Right ventricle myocardium inferior (tissue), 1 donor: Measurements from ENCODE around the gene ZRANB1. TPM values are rescaled to one million over a fixed set of nuclear protein-coding genes. Genes with fewer than 3 reads are reported as not detected.

Experiments used
- ATAC-seq: fragments of 200-7000 bp; cut with Tn5 transposase; one replicate; pipeline ENCODE4 v1.9.1; 2020; ENCODE audit warnings: mild to moderate bottlenecking, moderate library complexity
- DNase-seq: peaks from one replicate; pipeline ENCODE4 v3.0.0; 2021; ENCODE audit errors: missing footprints
- intact Hi-C: fragments of 100-400 bp; cut with DNase I; formaldehyde crosslinking; loops from one replicate; pipeline ENCODE4 v1.11.0; 2022
- total RNA-seq: library from RNA; stranded (reverse); fragmentation: NEBNext Ultra II Directional; extraction: Animal tissue kit (Norgen Biotek cat#: 25700); gene quantifications from one replicate; pipeline ENCODE4 v1.2.1, GENCODE V29; 2021
- donor health status: DM: no; HTN: yes; CAD: no; lungs with severe emphysema.

The ZRANB1 gene
- total RNA-seq, 1 donor from 2014 or later: 23.4 TPM

DNA sequence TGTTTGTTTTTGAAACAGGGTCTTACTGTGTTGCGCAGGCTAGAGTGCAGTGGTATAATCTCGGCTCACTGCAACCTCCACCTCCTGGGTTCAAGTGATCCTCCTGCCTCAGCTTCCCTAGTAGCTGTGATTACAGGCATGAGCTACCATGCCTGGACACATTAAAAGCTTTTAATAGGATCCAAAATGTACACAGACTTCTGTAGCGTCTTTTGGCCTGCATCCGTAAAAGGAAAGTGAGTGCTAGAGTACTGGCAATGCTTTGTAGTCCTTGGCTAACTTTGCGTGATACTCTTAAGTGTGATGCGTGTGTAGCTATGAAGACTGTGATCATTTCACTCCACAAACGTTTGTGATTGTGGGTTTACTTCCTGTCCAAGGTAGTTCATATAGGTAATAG is 13.3 kb downstream of the ZRANB1 start:
- DNase-seq (no peak), ATAC-seq (no peak)
- intact Hi-C loops: no loop called here

GRCh38 chr10:124955868-124956267 is 13.9 kb downstream of the ZRANB1 start:
- intact Hi-C loops: no loop called here
- ATAC-seq (no peak), DNase-seq (no peak)

DNA sequence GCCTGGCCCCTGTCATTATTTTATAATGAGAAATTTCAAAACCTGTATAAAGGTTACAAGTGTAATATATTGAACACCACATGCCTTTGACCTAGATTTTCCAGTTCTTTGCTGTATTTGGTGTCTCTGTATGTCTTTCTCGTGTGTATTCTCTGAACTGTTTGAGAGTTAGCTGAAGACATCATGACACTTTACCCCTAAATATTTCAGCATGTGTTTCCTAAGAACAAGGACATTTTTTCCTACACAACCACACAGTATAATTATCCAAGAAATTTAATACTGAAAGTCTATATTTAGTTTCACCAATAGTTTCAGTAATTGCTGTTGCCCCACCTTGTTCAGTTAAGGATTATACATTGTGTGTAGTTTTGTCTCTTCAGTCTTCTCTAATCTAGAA is 14.8 kb downstream of the ZRANB1 start:
- DNase-seq (no peak), ATAC-seq (no peak)
- intact Hi-C loops: no loop called here

- DNase-seq: no peak
- no peak for ATAC-seq
- intact Hi-C loops: no loop called here
Observed at GRCh38 chr10:124957404-124957947, 15.6 kb downstream of the ZRANB1 start.

GRCh38 chr10:124959564-124959963 is 17.6 kb downstream of the ZRANB1 start:
- DNase-seq: no peak
- intact Hi-C loops: no loop called here
- ATAC-seq: no peak

- ATAC-seq (no peak), DNase-seq (no peak)
- intact Hi-C loops: no loop called here
Observed at GRCh38 chr10:124961248-124961570, 19.3 kb downstream of the ZRANB1 start.

DNA sequence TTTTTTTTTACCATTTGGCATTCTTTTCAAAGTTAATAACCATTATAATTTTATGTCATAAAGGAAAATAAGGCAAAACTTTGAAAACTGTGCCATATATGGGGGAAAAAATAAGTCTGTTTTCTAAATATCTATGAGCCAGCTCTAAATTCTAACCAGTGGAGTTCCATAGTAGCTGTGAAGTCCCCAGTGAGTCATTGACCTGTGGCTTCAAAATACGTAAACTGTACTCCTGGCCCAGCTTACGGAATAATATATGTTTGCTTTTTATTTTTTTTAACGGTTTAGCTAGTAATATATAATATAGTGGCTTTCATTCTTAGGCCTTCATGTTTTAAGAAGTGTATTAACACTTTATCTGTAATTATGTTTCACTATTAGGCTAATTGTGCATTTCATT is 20.5 kb downstream of the ZRANB1 start:
- DNase-seq (no peak), ATAC-seq (no peak)
- intact Hi-C loops: no loop called here

DNA sequence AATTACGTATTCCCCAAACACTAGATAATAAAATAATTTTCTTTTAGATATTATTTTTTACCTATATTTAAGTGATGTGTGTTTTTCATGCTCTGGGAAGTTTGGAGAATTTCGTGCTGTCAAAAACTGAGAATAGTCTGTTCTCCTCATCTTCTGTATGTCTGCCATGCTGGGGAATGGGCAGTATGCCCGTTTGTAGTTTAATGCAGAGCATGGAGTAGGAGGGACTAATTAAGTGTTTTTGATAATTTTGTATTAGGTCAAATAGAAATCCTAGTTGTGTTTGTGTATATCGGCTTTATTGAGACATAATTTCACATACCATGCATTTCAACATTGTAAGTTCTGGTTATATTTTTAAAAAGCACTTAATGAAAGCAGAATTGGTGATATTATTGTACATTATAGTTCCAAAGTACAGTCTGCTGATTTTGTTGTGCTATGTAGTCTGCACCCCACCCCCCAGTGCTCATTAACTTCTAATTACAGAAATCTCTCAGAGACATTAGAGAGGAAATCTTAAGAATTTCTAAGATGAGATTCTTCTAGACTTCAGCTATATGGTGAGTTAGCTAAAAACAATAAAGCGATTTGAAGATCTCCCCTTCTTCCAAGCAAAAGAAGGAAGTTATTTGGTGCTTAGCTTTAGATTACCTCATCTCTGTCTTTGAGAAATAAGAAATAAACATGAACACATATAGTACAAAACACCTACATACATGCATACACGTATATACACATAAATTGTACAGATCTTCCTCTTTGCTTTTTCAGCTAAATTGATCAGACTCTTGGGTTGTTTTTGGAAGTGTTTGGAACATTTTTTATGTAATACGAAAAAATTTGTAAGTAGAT is 22.2 kb downstream of the ZRANB1 start:
- no peak for DNase-seq
- intact Hi-C loops: no loop called here

DNA sequence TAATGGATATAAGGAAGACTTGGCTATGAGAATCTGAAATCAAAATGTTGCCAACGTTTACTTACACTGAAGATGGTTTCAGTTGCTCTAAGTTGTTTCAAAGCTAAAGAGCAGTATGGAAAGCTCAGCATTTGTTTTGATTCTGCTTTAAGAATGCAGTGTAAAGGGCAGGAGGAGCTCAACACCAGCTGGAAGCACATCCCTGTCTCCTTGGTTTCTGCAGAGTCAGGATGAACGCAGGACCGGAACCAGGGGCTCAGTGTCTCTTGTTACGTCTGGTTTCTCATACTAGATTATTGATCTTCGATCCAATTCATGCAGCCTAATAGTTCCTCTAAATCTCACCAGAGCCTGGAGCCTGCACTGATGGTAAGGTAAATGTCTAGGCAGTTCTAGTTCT is 24.1 kb downstream of the ZRANB1 start:
- intact Hi-C loops: loop anchor here (5.0 kb wide), 1 partner anchor 49 kb away; no protein-coding TSS in a partner anchor
- ATAC-seq: no peak
- no peak for DNase-seq

More for the DNA sequence above, 22.2 kb downstream of the ZRANB1 start:
- no peak for ATAC-seq

- ATAC-seq (no peak), DNase-seq (no peak)
- intact Hi-C loops: loop anchor here (5.0 kb wide), 1 partner anchor 50 kb away; no protein-coding TSS in a partner anchor
Observed at GRCh38 chr10:124967255-124967654, 25.3 kb downstream of the ZRANB1 start.

- DNase-seq (no peak), ATAC-seq (peak; percentile 38)
- intact Hi-C loops: no loop called here
Observed at GRCh38 chr10:124971276-124971675, 29.4 kb downstream of the ZRANB1 start.

DNA sequence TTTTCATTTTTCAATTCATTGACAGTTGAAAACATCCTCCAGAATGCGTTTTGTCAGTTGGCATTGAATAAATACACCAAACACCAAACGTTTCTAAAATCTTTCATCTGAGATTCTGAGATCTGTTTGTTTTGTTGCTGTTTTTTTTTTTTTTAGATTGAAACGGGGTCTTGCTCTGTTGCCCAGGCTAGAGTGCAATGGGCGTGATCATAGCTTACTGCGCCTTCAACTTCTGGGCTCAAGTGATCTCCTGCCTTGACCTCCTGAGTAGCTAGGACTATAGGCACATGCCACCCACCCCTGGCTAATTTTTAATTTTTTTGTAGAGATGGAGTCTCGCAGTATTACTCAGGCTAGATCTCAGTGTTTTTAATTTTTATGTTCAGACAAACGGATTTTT is 30.7 kb downstream of the ZRANB1 start:
- intact Hi-C loops: no loop called here
- no peak for DNase-seq
- ATAC-seq: no peak

DNA sequence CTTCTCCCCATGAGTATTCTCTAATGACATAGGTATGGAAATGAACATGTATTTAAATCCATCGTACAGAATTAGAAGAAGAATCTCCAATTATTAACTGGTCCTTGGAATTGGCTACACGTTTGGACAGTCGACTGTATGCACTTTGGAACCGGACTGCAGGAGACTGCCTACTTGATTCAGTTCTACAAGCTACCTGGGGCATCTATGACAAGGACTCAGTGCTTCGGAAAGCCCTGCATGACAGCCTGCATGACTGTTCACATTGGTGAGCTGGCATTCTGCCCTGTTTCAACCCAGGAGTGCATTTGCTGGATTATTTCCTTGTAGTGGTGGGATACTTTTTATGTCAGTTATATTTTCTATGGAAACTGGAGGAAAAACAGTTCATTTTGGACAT is 32.2 kb downstream of the ZRANB1 start:
- intact Hi-C loops: no loop called here
- no peak for ATAC-seq

DNA sequence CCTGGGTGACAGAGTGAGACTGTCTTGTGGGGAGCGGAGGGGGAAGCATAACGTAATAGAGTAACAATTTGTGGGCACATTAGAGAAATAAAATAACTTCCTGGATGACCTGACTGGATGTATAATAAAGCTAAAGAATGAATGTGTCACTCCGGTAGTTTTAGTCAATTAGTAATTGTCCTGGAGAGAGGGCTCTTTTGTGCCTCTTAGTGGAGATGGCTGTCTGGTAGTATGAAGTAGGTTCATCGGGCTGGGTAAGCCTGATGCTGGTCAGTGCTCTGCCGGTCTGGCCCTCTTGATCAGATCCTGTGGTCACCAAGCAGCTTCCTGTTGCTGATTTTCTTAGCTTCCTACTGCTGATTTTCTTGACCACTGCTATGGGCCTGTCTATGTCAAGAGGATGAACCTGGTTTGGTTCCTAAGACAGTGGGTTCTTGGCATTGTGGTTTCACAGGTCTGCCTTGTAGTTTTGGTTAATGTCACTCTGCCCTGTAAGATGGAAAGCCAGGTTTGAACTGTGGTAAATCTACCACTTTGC is 34.1 kb downstream of the ZRANB1 start:
- no peak for DNase-seq
- intact Hi-C loops: no loop called here
- ATAC-seq: peak; percentile 43

More for the DNA sequence above, 32.2 kb downstream of the ZRANB1 start:
- DNase-seq: no peak

GRCh38 chr10:124977161-124977560 is 35.2 kb downstream of the ZRANB1 start:
- ATAC-seq (no peak), DNase-seq (no peak)
- intact Hi-C loops: no loop called here

GRCh38 chr10:124977648-124978375 is 35.9 kb downstream of the ZRANB1 start:
- ATAC-seq (peak; percentile 45), DNase-seq (no peak)
- intact Hi-C loops: no loop called here

DNA sequence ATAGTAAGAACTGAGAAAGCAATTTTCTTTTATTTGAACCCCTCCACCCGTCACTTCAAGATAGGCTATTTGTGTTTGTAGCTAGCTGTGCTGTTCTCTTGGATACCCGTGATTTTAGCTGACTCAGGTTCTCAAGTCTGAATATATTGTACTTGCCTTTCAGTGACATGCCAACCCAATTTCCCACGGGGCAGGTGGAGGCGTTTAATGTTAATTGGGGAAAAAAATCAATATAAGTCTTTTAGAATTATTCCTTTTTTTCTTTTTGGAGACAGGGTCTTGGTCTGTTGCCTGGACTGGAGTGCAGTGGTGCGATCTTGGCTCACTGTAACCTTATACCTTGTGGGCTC is 36.4 kb downstream of the ZRANB1 start:
- intact Hi-C loops: no loop called here
- no peak for DNase-seq
- ATAC-seq: no peak

- DNase-seq: no peak
- no peak for ATAC-seq
- intact Hi-C loops: no loop called here
Observed at GRCh38 chr10:124983321-124983720, 41.4 kb downstream of the ZRANB1 start.

DNA sequence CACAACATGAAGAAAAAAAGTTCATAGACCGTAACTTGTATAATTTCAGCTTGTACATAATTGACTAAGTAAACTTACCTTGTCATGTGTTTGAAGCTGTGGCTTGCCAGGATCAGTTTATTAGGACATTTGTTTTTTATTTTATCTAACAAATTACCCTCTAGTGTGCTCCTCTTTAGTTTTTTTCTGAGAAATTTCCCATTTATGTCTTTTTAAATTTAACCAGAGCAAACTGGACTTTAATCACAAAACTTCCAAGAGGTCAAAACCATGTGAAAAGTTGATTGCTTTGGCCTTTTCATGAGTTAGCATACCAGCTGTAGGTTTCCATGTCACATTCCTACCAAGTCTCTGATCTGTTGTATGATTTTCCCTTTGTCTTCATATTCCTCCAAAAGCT is 42.5 kb downstream of the ZRANB1 start:
- ATAC-seq (no peak), DNase-seq (no peak)
- intact Hi-C loops: no loop called here

DNA sequence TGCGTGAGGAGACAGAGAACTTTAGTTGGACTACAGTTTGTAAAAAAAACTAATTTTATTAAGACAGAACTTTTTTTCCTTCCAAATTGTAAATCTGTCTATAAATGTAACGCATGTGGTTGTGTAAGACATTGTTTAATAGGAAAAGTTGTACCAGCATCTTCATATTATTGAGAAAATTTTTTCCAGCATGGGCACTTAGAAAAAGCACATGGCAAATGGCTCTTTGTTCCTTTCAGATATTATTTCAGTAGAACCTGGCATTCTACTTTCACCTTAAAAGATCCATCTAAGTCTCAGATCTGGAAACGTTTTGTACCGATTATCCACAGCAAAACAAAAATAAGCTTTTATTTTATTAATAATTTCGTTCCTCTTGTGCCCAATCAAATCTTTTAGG is 43.2 kb downstream of the ZRANB1 start:
- no peak for ATAC-seq
- DNase-seq: no peak
- intact Hi-C loops: no loop called here
